ENCODE measurements around the gene CLIC1. TPM values are rescaled to one million over a fixed set of nuclear protein-coding genes. Genes with fewer than 3 reads are reported as not detected.
A peak's percentile ranks its signal among the peaks of the same experiment; 100 is the strongest.

Gene CLIC1
- polyA plus RNA-seq, 1 donor (not counting 4 experiments of a cell fraction or from before 2014, with no cell fraction given): 832 TPM

- H3K9ac ChIP-seq (ENCODE audit: control insufficient read depth, extremely low read depth, insufficient read depth, low read length): peak overlapping the region; percentile 88
- peaks cover 13% of the 10 kb centered on the region for H3K79me2 ChIP-seq (ENCODE audit: control insufficient read depth, insufficient read depth, low read length)
- H4K20me1 ChIP-seq (ENCODE audit: control insufficient read depth, extremely low read depth, insufficient read depth, low read length): no peaks in the 10 kb centered on the region
- dilution Hi-C loops (cut with MboI; ENCODE audit: extremely low pct_ligation_motif_present, low sequenced_read_pairs): no loop called here
- H3K36me3 ChIP-seq (ENCODE audit: control insufficient read depth in 2 of 2, extremely low read depth in 1 of 2, insufficient read depth in 2 of 2, low read length in 2 of 2): peaks cover 2 to 17% of the 10 kb centered on the region in 2 experiments
- peak overlapping the region; percentile 87 for H2AFZ ChIP-seq (ENCODE audit: control insufficient read depth, low read length)
- H3K27me3 ChIP-seq (ENCODE audit: control insufficient read depth, extremely low read depth, insufficient read depth, low read length): no peaks in the 10 kb centered on the region
- FAIRE-seq (no peak), DNase-seq (ENCODE audit: low read depth, low spot score) (no peak)
- H3K9me1 ChIP-seq (ENCODE audit: control insufficient read depth, extremely low read depth, insufficient read depth, low read length): no peaks in the 10 kb centered on the region
- H3K27ac ChIP-seq (ENCODE audit: control insufficient read depth, insufficient read depth, low read length): peak overlapping the region; percentile 83
- H3K4me1 ChIP-seq (ENCODE audit: control insufficient read depth, extremely low read depth, insufficient read depth, low read length): peaks cover 26% of the 10 kb centered on the region
- TF ChIP-seq EZH2 (IDR thresholded peaks at IDR 0.05; ENCODE audit: low read length): no peak
- H3K4me3 ChIP-seq (ENCODE audit: control insufficient read depth in 2 of 3, extremely low read depth in 1 of 3, insufficient read depth in 2 of 3, low read depth in 1 of 3, low read length in 3 of 3): peak overlapping the region; percentile 72 to 88 (median 87)
- no peaks in the 10 kb centered on the region for H3K9me3 ChIP-seq (ENCODE audit: control insufficient read depth, low read depth, low read length)
- peak overlapping the region; percentile 81 for H3K4me2 ChIP-seq (ENCODE audit: control insufficient read depth, extremely low read depth, insufficient read depth, low read depth, low read length)
Measured at GRCh38 chr6:31740397-31741223, 4.3 kb upstream of the CLIC1 start.

DNA sequence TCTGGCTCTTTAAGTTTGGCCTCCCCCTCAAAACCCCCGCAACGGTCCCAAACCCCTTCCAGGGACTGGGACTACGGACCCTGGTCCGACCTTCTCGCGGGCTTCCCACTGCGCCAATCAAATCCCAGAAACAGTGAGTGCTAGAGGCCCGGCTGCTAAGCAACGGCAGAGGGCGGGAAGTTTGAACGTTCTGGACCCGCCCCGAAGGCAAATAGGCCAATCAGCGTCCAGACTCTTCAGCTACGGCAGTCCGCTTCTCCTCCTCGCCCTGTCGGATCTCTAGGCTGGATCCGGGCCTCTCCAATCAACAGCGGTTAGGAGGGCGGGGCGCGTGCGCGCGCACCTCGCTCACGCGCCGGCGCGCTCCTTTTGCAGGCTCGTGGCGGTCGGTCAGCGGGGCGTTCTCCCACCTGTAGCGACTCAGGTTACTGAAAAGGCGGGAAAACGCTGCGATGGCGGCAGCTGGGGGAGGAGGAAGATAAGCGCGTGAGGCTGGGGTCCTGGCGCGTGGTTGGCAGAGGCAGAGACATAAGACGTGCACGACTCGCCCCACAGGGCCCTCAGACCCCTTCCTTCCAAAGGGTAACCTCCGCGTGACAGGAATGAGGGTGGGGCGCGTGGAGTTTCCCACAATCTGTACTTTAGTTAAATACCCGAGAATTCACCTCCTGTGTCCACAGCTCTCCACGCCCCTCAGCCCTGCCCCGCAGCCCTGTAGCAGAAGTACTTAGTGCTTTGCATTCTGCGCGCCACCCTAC lies 3.5 kb upstream of the CLIC1 start, which contains the start of gene MSH5:
Gene MSH5, plus strand, starts transcription at position 367 of the 758 bp plus-strand sequence. CDS start 462 bp downstream, outside the sequence.
- Histone ChIP-seq H3K9ac (ENCODE audit: control insufficient read depth, extremely low read depth, insufficient read depth, low read length) (peak within 1 kb of the TSS; percentile 88), H3K36me3 (ENCODE audit: control insufficient read depth in 2 of 2, extremely low read depth in 1 of 2, insufficient read depth in 2 of 2, low read length in 2 of 2) (peaks cover 2 to 17% of the 10 kb centered on the region in 2 experiments), H3K9me1 (ENCODE audit: control insufficient read depth, extremely low read depth, insufficient read depth, low read length) (no peaks in the 10 kb centered on the region), H3K27me3 (ENCODE audit: control insufficient read depth, extremely low read depth, insufficient read depth, low read length) (no peaks in the 10 kb centered on the region), H3K9me3 (ENCODE audit: control insufficient read depth, low read depth, low read length) (no peaks in the 10 kb centered on the region), H3K4me3 (ENCODE audit: control insufficient read depth in 2 of 3, extremely low read depth in 1 of 3, insufficient read depth in 2 of 3, low read depth in 1 of 3, low read length in 3 of 3) (peak within 1 kb of the TSS; percentile 72 to 88 (median 87)), H3K79me2 (ENCODE audit: control insufficient read depth, insufficient read depth, low read length) (peaks cover 21% of the 10 kb centered on the region), H3K4me1 (ENCODE audit: control insufficient read depth, extremely low read depth, insufficient read depth, low read length) (peaks cover 26% of the 10 kb centered on the region), H3K4me2 (ENCODE audit: control insufficient read depth, extremely low read depth, insufficient read depth, low read depth, low read length) (peak within 1 kb of the TSS; percentile 81), H2AFZ (ENCODE audit: control insufficient read depth, low read length) (peak within 1 kb of the TSS; percentile 87), H4K20me1 (ENCODE audit: control insufficient read depth, extremely low read depth, insufficient read depth, low read length) (no peaks in the 10 kb centered on the region), H3K27ac (ENCODE audit: control insufficient read depth, insufficient read depth, low read length) (peak within 1 kb of the TSS; percentile 83)
- TF ChIP-seq, protein P1, sequence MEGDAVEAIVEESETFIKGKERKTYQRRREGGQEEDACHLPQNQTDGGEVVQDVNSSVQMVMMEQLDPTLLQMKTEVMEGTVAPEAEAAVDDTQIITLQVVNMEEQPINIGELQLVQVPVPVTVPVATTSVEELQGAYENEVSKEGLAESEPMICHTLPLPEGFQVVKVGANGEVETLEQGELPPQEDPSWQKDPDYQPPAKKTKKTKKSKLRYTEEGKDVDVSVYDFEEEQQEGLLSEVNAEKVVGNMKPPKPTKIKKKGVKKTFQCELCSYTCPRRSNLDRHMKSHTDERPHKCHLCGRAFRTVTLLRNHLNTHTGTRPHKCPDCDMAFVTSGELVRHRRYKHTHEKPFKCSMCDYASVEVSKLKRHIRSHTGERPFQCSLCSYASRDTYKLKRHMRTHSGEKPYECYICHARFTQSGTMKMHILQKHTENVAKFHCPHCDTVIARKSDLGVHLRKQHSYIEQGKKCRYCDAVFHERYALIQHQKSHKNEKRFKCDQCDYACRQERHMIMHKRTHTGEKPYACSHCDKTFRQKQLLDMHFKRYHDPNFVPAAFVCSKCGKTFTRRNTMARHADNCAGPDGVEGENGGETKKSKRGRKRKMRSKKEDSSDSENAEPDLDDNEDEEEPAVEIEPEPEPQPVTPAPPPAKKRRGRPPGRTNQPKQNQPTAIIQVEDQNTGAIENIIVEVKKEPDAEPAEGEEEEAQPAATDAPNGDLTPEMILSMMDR (optimal IDR thresholded peaks at IDR 0.05 in 1 of 3, IDR thresholded peaks at IDR 0.05 in 1 of 3, conservative IDR thresholded peaks at IDR 0.05 in 1 of 3; ENCODE audit: extremely low read depth in 1 of 3, insufficient read depth in 2 of 3, low read length in 3 of 3): no peak
- TF ChIP-seq EZH2 (IDR thresholded peaks at IDR 0.05; ENCODE audit: low read length): no peak
- DNase-seq (ENCODE audit: low read depth, low spot score) (peak; percentile 93), FAIRE-seq (peak; percentile 23)
- dilution Hi-C loops (cut with MboI; ENCODE audit: extremely low pct_ligation_motif_present, low sequenced_read_pairs): no loop called here

Data from keratinocyte (primary cell).